SK-N-SH treated with all-trans-retinoic acid at 6 μM for 48 hours (cell line): Measurements from ENCODE around the gene FAM174C.

Source experiments
- CSDC2 ChIP-seq: fragments of 250-450 bp; sonication (Bioruptor Pico); IDR thresholded peaks from 2 replicates; pipeline ENCODE4 v1.5.0; 2020; ENCODE audit warnings: mild to moderate bottlenecking, moderate library complexity
- ISL1 ChIP-seq: fragments of 250-450 bp; sonication (Bioruptor Pico); IDR thresholded peaks from 2 replicates; pipeline ENCODE4 v2.1.2; 2022; ENCODE audit warnings: mild to moderate bottlenecking, moderate library complexity
- OSR1 ChIP-seq: fragments of 250-450 bp; sonication (Bioruptor Pico); IDR thresholded peaks from 2 replicates; pipeline ENCODE4 v1.8.0; 2022; ENCODE audit warnings: moderate library complexity, mild to moderate bottlenecking, inconsistent platforms
- PATZ1 ChIP-seq: fragments of 250-450 bp; sonication (Bioruptor Pico); IDR thresholded peaks from 2 replicates; pipeline ENCODE4 v1.8.0; 2020; ENCODE audit warnings: mild to moderate bottlenecking, moderate library complexity, borderline replicate concordance
- PPARA ChIP-seq: fragments of 250-450 bp; sonication (Bioruptor Pico); IDR thresholded peaks from 2 replicates; pipeline ENCODE4 v1.5.0; 2020; ENCODE audit warnings: mild to moderate bottlenecking, borderline replicate concordance
- SNAI2 ChIP-seq: fragments of 250-450 bp; sonication (Bioruptor Pico); IDR thresholded peaks from 2 replicates; pipeline ENCODE4 v1.5.0; 2020; ENCODE audit warnings: mild to moderate bottlenecking, moderate library complexity

GRCh38 chr19:1261538-1261797 lies 13.9 kb upstream of the FAM174C start:
- TF ChIP-seq PATZ1 (CRISPR knock-in tag) (peak; percentile 4; the same call in 1 of the 2 replicates), CSDC2 (CRISPR knock-in tag) (no peak), OSR1 (CRISPR knock-in tag) (no peak), ISL1 (CRISPR knock-in tag) (no peak), SNAI2 (CRISPR knock-in tag) (no peak), PPARA (CRISPR knock-in tag) (no peak)
